Hepatocyte (in vitro differentiated cells): ENCODE results near the gene ALDH7A1. TPM values are rescaled to one million over a fixed set of nuclear protein-coding genes. Genes with fewer than 3 reads are reported as not detected.
A peak's percentile ranks its signal among the peaks of the same experiment; 100 is the strongest.

Experiments used
- DNase-seq: peaks from one replicate; pipeline ENCODE4 v3.0.0-alpha.2; 2016; ENCODE audit warnings: low spot score
- H2AFZ ChIP-seq: fragments of 200-600 bp; sonication (generic); 2 replicates; pipeline ENCODE4 v1.6.0; 2016; ENCODE audit warnings: antibody characterized with exemption, mild to moderate bottlenecking
- H3K27ac ChIP-seq: fragments of 200-600 bp; sonication (generic); 2 replicates; pipeline ENCODE4 v1.5.1; 2016; ENCODE audit warnings: mild to moderate bottlenecking
- H3K27me3 ChIP-seq: fragments of 200-600 bp; sonication (generic); 2 replicates; pipeline ENCODE4 v1.6.1; 2016
- H3K36me3 ChIP-seq: fragments of 200-600 bp; sonication (generic); replicated peaks from 2 replicates; pipeline ENCODE4 v1.5.1; 2016; ENCODE audit warnings: low read depth; ENCODE audit not compliant: insufficient read depth
- H3K4me1 ChIP-seq: fragments of 200-600 bp; sonication (generic); 2 replicates; pipeline ENCODE4 v1.5.1; 2016; ENCODE audit warnings: mild to moderate bottlenecking, moderate library complexity; ENCODE audit not compliant: insufficient read depth
- H3K4me2 ChIP-seq: fragments of 200-600 bp; sonication (generic); 2 replicates; pipeline ENCODE4 v1.6.0; 2016
- H3K4me3 ChIP-seq: fragments of 200-600 bp; sonication (generic); 2 replicates; pipeline ENCODE4 v1.5.1; 2016; ENCODE audit warnings: mild to moderate bottlenecking
- H3K79me2 ChIP-seq: fragments of 200-600 bp; sonication (generic); 2 replicates; pipeline ENCODE4 v1.6.0; 2017; ENCODE audit warnings: mild to moderate bottlenecking
- H3K9me2 ChIP-seq: fragments of 200-600 bp; sonication (generic); replicated peaks from 2 replicates; pipeline ENCODE4 v1.6.0; 2017; ENCODE audit warnings: mild to moderate bottlenecking; ENCODE audit not compliant: insufficient read depth
- H3K9me3 ChIP-seq: fragments of 200-600 bp; sonication (generic); 2 replicates; pipeline ENCODE4 v1.5.1; 2016; ENCODE audit warnings: low read depth, mild to moderate bottlenecking
- H4K20me1 ChIP-seq: fragments of 200-600 bp; sonication (generic); 2 replicates; pipeline ENCODE4 v1.6.0; 2016; ENCODE audit warnings: mild to moderate bottlenecking; ENCODE audit not compliant: insufficient read depth, poor library complexity, severe bottlenecking
- EZH2 ChIP-seq: fragments of 200-600 bp; sonication (generic); IDR thresholded peaks from 2 replicates; pipeline ENCODE4 v1.6.1; 2016; ENCODE audit warnings: antibody characterized with exemption, mild to moderate bottlenecking, borderline replicate concordance
- EZH2phosphoT487 ChIP-seq: fragments of 200-600 bp; sonication (generic); IDR thresholded peaks from one replicate; pipeline ENCODE4 v1.6.1; 2018; ENCODE audit warnings: antibody characterized with exemption, mild to moderate bottlenecking, low read depth, moderate library complexity; ENCODE audit not compliant: unreplicated experiment, severe bottlenecking
- WGBS: methylation state at CpG from one replicate; pipeline ENCODE4 v1.1.6; 2016; ENCODE audit warnings: low lambda C conversion rate; ENCODE audit errors: missing lambda C conversion rate; 5-methylcytosine and 5-hydroxymethylcytosine counted together
- polyA plus RNA-seq: library from polyadenylated mRNA; unstranded; fragments of >200 nt; fragmentation: Nextera tagmentation; extraction: Ambion mirVana; gene quantifications from 2 replicates; pipeline ENCODE4 v1.2.1, GENCODE V29; 2016
- total RNA-seq: library from RNA; depleted of rRNA; stranded (reverse); fragments of >200 nt; gene quantifications from 2 replicates; pipeline ENCODE4 v1.2.3, GENCODE V29; 2014
- TF ChIP-seq, protein P1 (sequence below): fragments of 200-600 bp; sonication (generic); IDR thresholded peaks from 2 replicates; pipeline ENCODE4 v1.5.1; 2016; ENCODE audit warnings: antibody characterized with exemption, mild to moderate bottlenecking; ENCODE audit not compliant: poor library complexity

The ALDH7A1 gene
- total and polyA plus RNA-seq, 2 experiments from 2014 or later, result 50.0 to 107 TPM

DNA sequence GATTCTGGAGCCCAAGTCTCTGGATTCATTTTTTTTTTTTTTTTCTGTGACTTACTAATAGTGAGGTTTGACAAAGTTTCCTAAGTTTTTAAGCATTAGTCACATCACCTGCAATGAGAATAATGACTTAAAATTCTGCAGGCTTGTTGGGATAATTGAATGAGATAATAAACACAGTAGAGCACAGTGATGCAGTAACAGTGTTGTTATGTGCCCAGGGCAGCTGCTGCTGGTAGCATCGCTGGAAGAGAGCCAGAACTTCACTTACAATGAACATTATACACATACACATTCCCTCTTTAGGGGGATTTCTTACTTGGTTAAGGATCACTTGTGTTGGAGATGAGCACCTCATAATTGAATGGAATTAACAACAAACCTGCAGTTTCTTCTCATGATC lies 78.9 kb downstream of the ALDH7A1 start:
- Histone ChIP-seq H3K9me2 (no peaks in the 10 kb centered on the region), H3K27ac (no peak overlapping the region)
- 50% methylated on average over 1 of the region's 1 CpG for WGBS

DNA sequence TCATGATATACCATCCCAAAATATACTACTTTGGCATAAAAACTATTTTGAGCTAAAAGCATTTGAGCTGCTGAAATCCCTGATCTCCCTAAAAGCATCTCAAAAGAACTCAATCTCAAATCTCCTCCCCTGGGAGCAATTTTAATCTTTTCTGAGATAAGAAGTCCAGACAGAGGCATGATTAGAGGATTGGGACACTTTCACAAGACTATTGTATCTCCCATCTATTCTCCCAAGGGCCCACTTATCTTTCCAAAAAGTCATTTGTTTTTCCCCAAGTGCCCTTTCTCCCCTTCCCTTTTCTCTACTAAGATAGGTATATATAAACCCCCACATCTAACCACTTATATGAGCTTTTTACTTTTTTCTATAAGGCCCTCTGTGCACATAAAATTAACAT lies 79.7 kb downstream of the ALDH7A1 start:
- Histone ChIP-seq H3K79me2 (no peaks in the 10 kb centered on the region), H3K27me3 (no peaks in the 10 kb centered on the region), H3K9me3 (no peaks in the 10 kb centered on the region), H3K27ac (no peak overlapping the region), H3K4me3 (no peak overlapping the region), H3K9me2 (no peaks in the 10 kb centered on the region), H2AFZ (no peak overlapping the region), H3K4me2 (no peak overlapping the region), H4K20me1 (no peaks in the 10 kb centered on the region), H3K36me3 (no peaks in the 10 kb centered on the region), H3K4me1 (peaks cover 9% of the 10 kb centered on the region)
- no peak for DNase-seq
- TF ChIP-seq EZH2phosphoT487 (no peak), EZH2 (no peak)
- TF ChIP-seq, protein P1, sequence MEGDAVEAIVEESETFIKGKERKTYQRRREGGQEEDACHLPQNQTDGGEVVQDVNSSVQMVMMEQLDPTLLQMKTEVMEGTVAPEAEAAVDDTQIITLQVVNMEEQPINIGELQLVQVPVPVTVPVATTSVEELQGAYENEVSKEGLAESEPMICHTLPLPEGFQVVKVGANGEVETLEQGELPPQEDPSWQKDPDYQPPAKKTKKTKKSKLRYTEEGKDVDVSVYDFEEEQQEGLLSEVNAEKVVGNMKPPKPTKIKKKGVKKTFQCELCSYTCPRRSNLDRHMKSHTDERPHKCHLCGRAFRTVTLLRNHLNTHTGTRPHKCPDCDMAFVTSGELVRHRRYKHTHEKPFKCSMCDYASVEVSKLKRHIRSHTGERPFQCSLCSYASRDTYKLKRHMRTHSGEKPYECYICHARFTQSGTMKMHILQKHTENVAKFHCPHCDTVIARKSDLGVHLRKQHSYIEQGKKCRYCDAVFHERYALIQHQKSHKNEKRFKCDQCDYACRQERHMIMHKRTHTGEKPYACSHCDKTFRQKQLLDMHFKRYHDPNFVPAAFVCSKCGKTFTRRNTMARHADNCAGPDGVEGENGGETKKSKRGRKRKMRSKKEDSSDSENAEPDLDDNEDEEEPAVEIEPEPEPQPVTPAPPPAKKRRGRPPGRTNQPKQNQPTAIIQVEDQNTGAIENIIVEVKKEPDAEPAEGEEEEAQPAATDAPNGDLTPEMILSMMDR, result no peak

More for the DNA sequence above, 78.9 kb downstream of the ALDH7A1 start:
- Histone ChIP-seq H3K4me2 (no peak overlapping the region), H3K9me3 (no peaks in the 10 kb centered on the region), H3K79me2 (no peaks in the 10 kb centered on the region), H2AFZ (no peak overlapping the region), H3K4me3 (no peak overlapping the region), H4K20me1 (no peaks in the 10 kb centered on the region), H3K4me1 (peaks cover 12% of the 10 kb centered on the region), H3K36me3 (no peaks in the 10 kb centered on the region), H3K27me3 (no peaks in the 10 kb centered on the region)
- peak; percentile 38 for DNase-seq
- TF ChIP-seq EZH2 (no peak), EZH2phosphoT487 (no peak)
- TF ChIP-seq, protein P1, result no peak

DNA sequence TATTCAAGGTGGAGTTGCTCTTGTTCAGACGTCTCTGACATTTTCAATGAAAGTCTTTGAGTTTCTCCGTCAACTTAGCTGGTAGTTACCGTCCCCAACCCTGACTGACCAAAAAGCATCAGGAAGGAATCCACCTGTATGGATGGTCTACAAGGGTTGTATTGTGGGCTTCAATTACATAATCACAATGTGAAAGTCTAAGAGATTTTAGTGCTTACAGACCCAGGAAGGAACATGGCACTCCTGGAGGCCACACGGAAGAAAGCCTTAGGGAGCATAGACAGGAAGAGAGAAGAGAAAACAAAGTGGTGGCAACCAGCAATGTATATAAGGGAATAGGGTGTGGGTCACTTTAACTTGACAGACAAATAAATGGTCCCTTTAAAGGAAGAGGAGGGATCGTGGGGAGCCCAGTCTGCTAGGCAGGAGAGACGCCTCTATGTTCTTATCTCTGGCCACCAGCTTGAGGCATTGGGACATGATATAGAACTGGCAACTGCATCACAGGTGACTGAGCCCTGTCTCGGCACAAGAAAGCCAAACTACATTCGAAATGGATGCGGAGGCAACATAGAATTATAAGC lies 80.4 kb downstream of the ALDH7A1 start:
- H3K36me3 ChIP-seq, result no peaks in the 10 kb centered on the region
- H3K79me2 ChIP-seq, result no peaks in the 10 kb centered on the region
- H3K4me1 ChIP-seq, result peaks cover 3% of the 10 kb centered on the region
- H3K9me3 ChIP-seq, result no peaks in the 10 kb centered on the region
- H2AFZ ChIP-seq, result no peak overlapping the region
- no peak overlapping the region for H3K27ac ChIP-seq
- H3K4me3 ChIP-seq, result no peak overlapping the region
- no peaks in the 10 kb centered on the region for H3K9me2 ChIP-seq
- no peak for DNase-seq
- TF ChIP-seq EZH2 (no peak), EZH2phosphoT487 (no peak)
- TF ChIP-seq, protein P1, result no peak
- no peak overlapping the region for H3K4me2 ChIP-seq
- H4K20me1 ChIP-seq, result no peaks in the 10 kb centered on the region
- WGBS, result 81% methylated on average over 9 of the region's 9 CpGs
- H3K27me3 ChIP-seq, result no peaks in the 10 kb centered on the region

DNA sequence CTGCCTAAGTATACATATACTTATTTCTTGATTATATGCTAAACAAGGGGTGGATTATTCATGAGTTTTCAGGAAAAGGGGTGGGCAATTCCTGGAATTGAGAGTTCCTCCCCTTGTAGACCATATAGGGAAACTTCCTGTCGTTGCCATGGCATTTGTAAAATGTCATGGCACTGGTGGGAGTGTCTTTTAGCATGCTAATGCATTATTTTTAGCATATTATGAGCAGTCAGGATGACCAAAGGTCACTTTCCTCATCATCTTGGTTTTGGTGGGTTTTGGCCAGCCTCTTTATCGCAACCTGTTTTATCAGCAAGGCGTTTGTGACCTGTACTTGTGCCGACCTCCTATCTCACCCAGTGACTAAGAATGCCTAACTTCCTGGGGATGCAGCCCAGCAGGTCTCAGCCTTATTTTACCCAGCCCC lies 80.9 kb downstream of the ALDH7A1 start:
- 82% methylated on average over 4 of the region's 4 CpGs for WGBS
- Histone ChIP-seq H3K9me2 (no peaks in the 10 kb centered on the region), H3K4me3 (no peak overlapping the region), H4K20me1 (no peaks in the 10 kb centered on the region), H3K79me2 (no peaks in the 10 kb centered on the region), H3K27ac (no peak overlapping the region), H3K27me3 (no peaks in the 10 kb centered on the region), H3K4me2 (no peak overlapping the region), H3K9me3 (no peaks in the 10 kb centered on the region), H3K4me1 (no peaks in the 10 kb centered on the region), H2AFZ (no peak overlapping the region), H3K36me3 (no peaks in the 10 kb centered on the region)
- TF ChIP-seq EZH2 (no peak), EZH2phosphoT487 (no peak)
- TF ChIP-seq, protein P1, result no peak
- no peak for DNase-seq
